ENCODE data around the gene RPH3AL.

The RPH3AL gene

GRCh38 chr17:323181-323580 lies 29.4 kb downstream of the RPH3AL start:
- in situ Hi-C loops (cut with HindIII; ENCODE audit: low pct_ligation_motif_present, low sequenced_read_pairs), result no loop called here

GRCh38 chr17:322006-322780 lies 30.4 kb downstream of the RPH3AL start:
- TF ChIP-seq CTCF (IDR thresholded peaks at IDR 0.05; ENCODE audit: low read depth, low read length, missing control alignments), result no peak
- H3K4me3 ChIP-seq (ENCODE audit: low read depth, low read length), result no peak overlapping the region
- no peaks in the 10 kb centered on the region for H3K36me3 ChIP-seq (replicated peaks)
- H3K27me3 ChIP-seq (replicated peaks), result peaks cover 14% of the 10 kb centered on the region
- no peak for DNase-seq
- no peak overlapping the region for H3K27ac ChIP-seq
- in situ Hi-C loops (cut with HindIII; ENCODE audit: low pct_ligation_motif_present, low sequenced_read_pairs), result no loop called here

More at GRCh38 chr17:323181-323580, 29.4 kb downstream of the RPH3AL start:
- Histone ChIP-seq H3K27ac (no peak overlapping the region), H3K27me3 (replicated peaks) (peaks cover 14% of the 10 kb centered on the region), H3K4me3 (ENCODE audit: low read depth, low read length) (no peak overlapping the region), H3K36me3 (replicated peaks) (no peaks in the 10 kb centered on the region)
- DNase-seq, result no peak
- TF ChIP-seq CTCF (IDR thresholded peaks at IDR 0.05; ENCODE audit: low read depth, low read length, missing control alignments), result no peak

- TF ChIP-seq CTCF (IDR thresholded peaks at IDR 0.05; ENCODE audit: low read depth, low read length, missing control alignments), result no peak
- H3K27me3 ChIP-seq (replicated peaks), result peaks cover 14% of the 10 kb centered on the region
- no peak for DNase-seq
- in situ Hi-C loops (cut with HindIII; ENCODE audit: low pct_ligation_motif_present, low sequenced_read_pairs), result no loop called here
- no peak overlapping the region for H3K4me3 ChIP-seq (ENCODE audit: low read depth, low read length)
- no peaks in the 10 kb centered on the region for H3K36me3 ChIP-seq (replicated peaks)
- H3K27ac ChIP-seq, result no peak overlapping the region
Observed at GRCh38 chr17:321386-321941, 31.1 kb downstream of the RPH3AL start.

GRCh38 chr17:320809-321385 lies 31.7 kb downstream of the RPH3AL start:
- in situ Hi-C loops (cut with HindIII; ENCODE audit: low pct_ligation_motif_present, low sequenced_read_pairs), result no loop called here
- TF ChIP-seq CTCF (IDR thresholded peaks at IDR 0.05; ENCODE audit: low read depth, low read length, missing control alignments), result no peak
- DNase-seq, result no peak
- H3K36me3 ChIP-seq (replicated peaks), result no peaks in the 10 kb centered on the region
- H3K27me3 ChIP-seq (replicated peaks), result peaks cover 14% of the 10 kb centered on the region
- no peak overlapping the region for H3K27ac ChIP-seq
- H3K4me3 ChIP-seq (ENCODE audit: low read depth, low read length), result no peak overlapping the region

GRCh38 chr17:320139-320538 lies 32.5 kb downstream of the RPH3AL start:
- Histone ChIP-seq H3K4me3 (ENCODE audit: low read depth, low read length) (no peak overlapping the region), H3K27ac (no peak overlapping the region), H3K27me3 (replicated peaks) (peaks cover 14% of the 10 kb centered on the region), H3K36me3 (replicated peaks) (no peaks in the 10 kb centered on the region)
- no peak for TF ChIP-seq CTCF (IDR thresholded peaks at IDR 0.05; ENCODE audit: low read depth, low read length, missing control alignments)
- in situ Hi-C loops (cut with HindIII; ENCODE audit: low pct_ligation_motif_present, low sequenced_read_pairs), result no loop called here
- DNase-seq, result no peak

Measured in brain microvascular endothelial cell (primary cell).